HEK293 (cell line): ENCODE results near the gene GPR107.

Experiments
- MZF1 ChIP-seq: fragments of 450-650 bp; formaldehyde crosslinking; IDR thresholded peaks from 2 replicates; pipeline ENCODE4 v1.5.1; 2017; ENCODE audit warnings: missing biosample characterization, missing genetic modification characterization, borderline replicate concordance
- TCF7L2 ChIP-seq: IDR thresholded peaks from 2 replicates; pipeline ENCODE4 v1.6.1; 2011; ENCODE audit warnings: low read depth, mild to moderate bottlenecking, inconsistent platforms, low read length, moderate library complexity, borderline replicate concordance
- ZNF19 ChIP-seq: fragments of 450-650 bp; formaldehyde crosslinking; IDR thresholded peaks from 2 replicates; pipeline ENCODE4; 2016; ENCODE audit warnings: missing biosample characterization, missing genetic modification characterization, low read depth
- ZNF350 ChIP-seq: fragments of 450-650 bp; formaldehyde crosslinking; IDR thresholded peaks from 2 replicates; pipeline ENCODE4 v1.5.0; 2017; ENCODE audit warnings: missing biosample characterization, mild to moderate bottlenecking, missing genetic modification characterization
- ZNF354C ChIP-seq: fragments of 450-650 bp; formaldehyde crosslinking; IDR thresholded peaks from 2 replicates; pipeline ENCODE4 v1.5.1; 2016; ENCODE audit warnings: missing biosample characterization, missing genetic modification characterization, low read depth, borderline replicate concordance
- ZNF391 ChIP-seq: fragments of 450-650 bp; formaldehyde crosslinking; IDR thresholded peaks from 2 replicates; pipeline ENCODE4 v1.5.1; 2016; ENCODE audit warnings: low read depth, missing biosample characterization, missing genetic modification characterization, borderline replicate concordance
- ZNF658 ChIP-seq: fragments of 450-650 bp; formaldehyde crosslinking; IDR thresholded peaks from 2 replicates; pipeline ENCODE4; 2016; ENCODE audit warnings: missing biosample characterization, missing genetic modification characterization
- ZSCAN16 ChIP-seq: fragments of 450-650 bp; formaldehyde crosslinking; IDR thresholded peaks from 2 replicates; pipeline ENCODE4 v1.5.1; 2016; ENCODE audit warnings: missing biosample characterization, missing genetic modification characterization
- TF ChIP-seq, protein P1 (sequence below): fragments of 450-650 bp; formaldehyde crosslinking; IDR thresholded peaks from 2 replicates; pipeline ENCODE4 v1.5.1; 2016; ENCODE audit warnings: missing biosample characterization, missing genetic modification characterization
- TF ChIP-seq, protein P2 (sequence below): fragments of 450-650 bp; formaldehyde crosslinking; IDR thresholded peaks from 2 replicates; pipeline ENCODE4 v1.5.1; 2016; ENCODE audit warnings: missing biosample characterization, missing genetic modification characterization
- TF ChIP-seq, protein P3 (sequence below): fragments of 450-650 bp; formaldehyde crosslinking; IDR thresholded peaks from 2 replicates; pipeline ENCODE4 v1.5.1; 2016; ENCODE audit warnings: missing biosample characterization, missing genetic modification characterization
- TF ChIP-seq, protein P4 (sequence below): fragments of 450-650 bp; formaldehyde crosslinking; optimal IDR thresholded peaks from 2 replicates; pipeline ENCODE3; 2016; ENCODE audit warnings: missing biosample characterization, mild to moderate bottlenecking, missing genetic modification characterization
- TF ChIP-seq, protein P5 (sequence below): fragments of 450-650 bp; formaldehyde crosslinking; IDR thresholded peaks from 2 replicates; pipeline ENCODE4 v1.5.1; 2016; ENCODE audit warnings: missing biosample characterization, missing genetic modification characterization

DNA sequence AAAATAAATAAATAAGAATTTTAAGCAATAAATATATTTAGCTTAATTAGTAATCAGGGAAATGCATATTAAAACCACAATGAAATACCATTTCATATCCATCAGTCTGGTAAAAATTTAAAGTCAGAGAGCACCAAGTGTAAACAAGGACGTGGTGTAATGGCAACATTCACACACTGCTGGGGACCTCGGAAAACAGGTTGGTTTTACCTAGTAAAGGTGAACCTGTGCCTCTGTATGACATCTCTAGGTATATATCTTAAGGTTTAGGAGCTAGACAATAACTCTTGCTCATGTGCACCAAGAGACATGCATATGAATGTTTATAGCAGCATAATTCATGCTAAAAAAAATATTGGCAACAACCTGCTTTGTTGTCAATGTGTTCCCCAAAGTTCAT, 40.4 kb upstream of the GPR107 start:
- TF ChIP-seq ZNF350 (tag by site-specific recombination) (no peak), ZSCAN16 (tag by site-specific recombination) (no peak), ZNF19 (tag by site-specific recombination) (no peak), MZF1 (tag by site-specific recombination) (no peak), ZNF658 (tag by site-specific recombination) (no peak), TCF7L2 (no peak), ZNF391 (tag by site-specific recombination) (no peak), ZNF354C (tag by site-specific recombination) (no peak)
- TF ChIP-seq, protein P1, sequence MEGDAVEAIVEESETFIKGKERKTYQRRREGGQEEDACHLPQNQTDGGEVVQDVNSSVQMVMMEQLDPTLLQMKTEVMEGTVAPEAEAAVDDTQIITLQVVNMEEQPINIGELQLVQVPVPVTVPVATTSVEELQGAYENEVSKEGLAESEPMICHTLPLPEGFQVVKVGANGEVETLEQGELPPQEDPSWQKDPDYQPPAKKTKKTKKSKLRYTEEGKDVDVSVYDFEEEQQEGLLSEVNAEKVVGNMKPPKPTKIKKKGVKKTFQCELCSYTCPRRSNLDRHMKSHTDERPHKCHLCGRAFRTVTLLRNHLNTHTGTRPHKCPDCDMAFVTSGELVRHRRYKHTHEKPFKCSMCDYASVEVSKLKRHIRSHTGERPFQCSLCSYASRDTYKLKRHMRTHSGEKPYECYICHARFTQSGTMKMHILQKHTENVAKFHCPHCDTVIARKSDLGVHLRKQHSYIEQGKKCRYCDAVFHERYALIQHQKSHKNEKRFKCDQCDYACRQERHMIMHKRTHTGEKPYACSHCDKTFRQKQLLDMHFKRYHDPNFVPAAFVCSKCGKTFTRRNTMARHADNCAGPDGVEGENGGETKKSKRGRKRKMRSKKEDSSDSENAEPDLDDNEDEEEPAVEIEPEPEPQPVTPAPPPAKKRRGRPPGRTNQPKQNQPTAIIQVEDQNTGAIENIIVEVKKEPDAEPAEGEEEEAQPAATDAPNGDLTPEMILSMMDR (tag by site-specific recombination), result no peak
- TF ChIP-seq, protein P2, sequence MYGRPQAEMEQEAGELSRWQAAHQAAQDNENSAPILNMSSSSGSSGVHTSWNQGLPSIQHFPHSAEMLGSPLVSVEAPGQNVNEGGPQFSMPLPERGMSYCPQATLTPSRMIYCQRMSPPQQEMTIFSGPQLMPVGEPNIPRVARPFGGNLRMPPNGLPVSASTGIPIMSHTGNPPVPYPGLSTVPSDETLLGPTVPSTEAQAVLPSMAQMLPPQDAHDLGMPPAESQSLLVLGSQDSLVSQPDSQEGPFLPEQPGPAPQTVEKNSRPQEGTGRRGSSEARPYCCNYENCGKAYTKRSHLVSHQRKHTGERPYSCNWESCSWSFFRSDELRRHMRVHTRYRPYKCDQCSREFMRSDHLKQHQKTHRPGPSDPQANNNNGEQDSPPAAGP (tag by site-specific recombination), result no peak
- TF ChIP-seq, protein P3, sequence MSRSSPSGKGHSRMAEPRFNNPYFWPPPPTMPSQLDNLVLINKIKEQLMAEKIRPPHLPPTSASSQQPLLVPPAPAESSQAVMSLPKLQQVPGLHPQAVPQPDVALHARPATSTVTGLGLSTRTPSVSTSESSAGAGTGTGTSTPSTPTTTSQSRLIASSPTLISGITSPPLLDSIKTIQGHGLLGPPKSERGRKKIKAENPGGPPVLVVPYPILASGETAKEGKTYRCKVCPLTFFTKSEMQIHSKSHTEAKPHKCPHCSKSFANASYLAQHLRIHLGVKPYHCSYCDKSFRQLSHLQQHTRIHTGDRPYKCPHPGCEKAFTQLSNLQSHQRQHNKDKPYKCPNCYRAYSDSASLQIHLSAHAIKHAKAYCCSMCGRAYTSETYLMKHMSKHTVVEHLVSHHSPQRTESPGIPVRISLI (tag by site-specific recombination), result no peak
- TF ChIP-seq, protein P4, sequence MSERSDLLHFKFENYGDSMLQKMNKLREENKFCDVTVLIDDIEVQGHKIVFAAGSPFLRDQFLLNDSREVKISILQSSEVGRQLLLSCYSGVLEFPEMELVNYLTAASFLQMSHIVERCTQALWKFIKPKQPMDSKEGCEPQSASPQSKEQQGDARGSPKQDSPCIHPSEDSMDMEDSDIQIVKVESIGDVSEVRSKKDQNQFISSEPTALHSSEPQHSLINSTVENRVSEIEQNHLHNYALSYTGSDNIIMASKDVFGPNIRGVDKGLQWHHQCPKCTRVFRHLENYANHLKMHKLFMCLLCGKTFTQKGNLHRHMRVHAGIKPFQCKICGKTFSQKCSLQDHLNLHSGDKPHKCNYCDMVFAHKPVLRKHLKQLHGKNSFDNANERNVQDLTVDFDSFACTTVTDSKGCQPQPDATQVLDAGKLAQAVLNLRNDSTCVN, result no peak
- TF ChIP-seq, protein P5, sequence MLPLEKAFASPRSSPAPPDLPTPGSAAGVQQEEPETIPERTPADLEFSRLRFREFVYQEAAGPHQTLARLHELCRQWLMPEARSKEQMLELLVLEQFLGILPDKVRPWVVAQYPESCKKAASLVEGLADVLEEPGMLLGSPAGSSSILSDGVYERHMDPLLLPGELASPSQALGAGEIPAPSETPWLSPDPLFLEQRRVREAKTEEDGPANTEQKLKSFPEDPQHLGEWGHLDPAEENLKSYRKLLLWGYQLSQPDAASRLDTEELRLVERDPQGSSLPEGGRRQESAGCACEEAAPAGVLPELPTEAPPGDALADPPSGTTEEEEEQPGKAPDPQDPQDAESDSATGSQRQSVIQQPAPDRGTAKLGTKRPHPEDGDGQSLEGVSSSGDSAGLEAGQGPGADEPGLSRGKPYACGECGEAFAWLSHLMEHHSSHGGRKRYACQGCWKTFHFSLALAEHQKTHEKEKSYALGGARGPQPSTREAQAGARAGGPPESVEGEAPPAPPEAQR (tag by site-specific recombination), result no peak
